Tibial artery (tissue), 4 donors: Measurements from ENCODE around the gene NDUFS4.
"Not testable (repeated sequence)": the region's sequence is repeated elsewhere in the genome, so short reads cannot be mapped to it uniquely, and the experiment has no call there.

Experiments
- DNase-seq, 2 donors: peaks; one replicate each; pipeline ENCODE4 v3.0.0-alpha.2; 2019
- H3K27ac ChIP-seq, 2 donors: fragments of 200-600 bp; sonication (generic) in 1 of 2; 1 replicate in 1 of 2; 2 replicates in 1 of 2; pipeline ENCODE4 v1.5.1; 2018 to 2019; ENCODE audit warnings: mild to moderate bottlenecking in 1 of 2
- H3K27me3 ChIP-seq, 2 donors: fragments of 200-600 bp; sonication (generic) in 1 of 2; one replicate each; pipeline versions ENCODE4 v1.5.1 to v1.6.0; 2016 to 2019
- H3K36me3 ChIP-seq, 3 donors: fragments of 200-600 bp; sonication (generic) in 2 of 3; one replicate each; pipeline ENCODE4 v1.5.1; 2016 to 2019; ENCODE audit warnings: mild to moderate bottlenecking in 2 of 3
- H3K4me1 ChIP-seq, 4 donors: fragments of 200-600 bp; sonication (generic) in 2 of 4; 1 replicate in 3 of 4; 2 replicates in 1 of 4; pipeline ENCODE4 v1.5.1; 2016 to 2019
- H3K4me3 ChIP-seq, 2 donors: fragments of 200-600 bp; sonication (generic) in 1 of 2; 1 replicate in 1 of 2; 2 replicates in 1 of 2; pipeline ENCODE4 v1.5.1; 2018 to 2019; ENCODE audit warnings: mild to moderate bottlenecking in 2 of 2
- H3K9me3 ChIP-seq, 3 donors: fragments of 200-600 bp; sonication (generic) in 1 of 3; one replicate each; pipeline ENCODE4 v1.5.1; 2016 to 2019
- intact Hi-C: fragments of 100-400 bp; cut with DNase I; formaldehyde crosslinking; loops from one replicate; pipeline ENCODE4 v1.15.0; 2023; ENCODE audit warnings: low total_unique reads
- TF ChIP-seq, protein P1 (sequence below), 2 experiments: fragments of 200-600 bp in 1 of 2; fragments of 450-650 bp in 1 of 2; IDR thresholded peaks; one replicate each; pipeline ENCODE4 v1.5.1; 2017 to 2019; ENCODE audit warnings: antibody characterized with exemption in 2 of 2, mild to moderate bottlenecking in 1 of 2, moderate library complexity in 1 of 2

NDUFS4 gene

DNA sequence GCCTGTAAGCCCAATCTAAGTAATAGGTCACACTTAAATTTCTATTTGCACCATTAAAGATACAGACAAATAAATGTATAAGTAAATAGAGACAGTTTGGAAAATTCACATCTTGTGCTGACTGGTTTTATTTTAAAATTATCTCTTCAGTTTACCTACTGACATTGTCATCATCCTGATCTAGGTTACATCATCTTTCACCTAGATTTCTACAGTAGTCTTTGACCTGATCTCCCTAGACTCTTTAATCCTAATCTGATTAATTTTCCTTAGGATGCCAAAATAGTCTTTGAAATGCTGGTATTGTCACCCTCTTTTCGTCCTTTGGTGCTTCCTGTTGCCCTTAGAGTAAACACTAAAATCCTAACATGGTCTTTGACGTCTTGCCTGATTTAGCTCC is 43.9 kb downstream of the NDUFS4 start:
- Histone ChIP-seq H3K4me1 (peaks cover 0 to 11% (median 0%) of the 10 kb centered on the region in 4 donors), H3K27ac (no peak overlapping the region), H3K36me3 (peaks cover 9 to 25% (median 11%) of the 10 kb centered on the region in 3 donors), H3K4me3 (no peak overlapping the region), H3K9me3 (no peaks in the 10 kb centered on the region), H3K27me3 (no peaks in the 10 kb centered on the region)
- TF ChIP-seq, protein P1, sequence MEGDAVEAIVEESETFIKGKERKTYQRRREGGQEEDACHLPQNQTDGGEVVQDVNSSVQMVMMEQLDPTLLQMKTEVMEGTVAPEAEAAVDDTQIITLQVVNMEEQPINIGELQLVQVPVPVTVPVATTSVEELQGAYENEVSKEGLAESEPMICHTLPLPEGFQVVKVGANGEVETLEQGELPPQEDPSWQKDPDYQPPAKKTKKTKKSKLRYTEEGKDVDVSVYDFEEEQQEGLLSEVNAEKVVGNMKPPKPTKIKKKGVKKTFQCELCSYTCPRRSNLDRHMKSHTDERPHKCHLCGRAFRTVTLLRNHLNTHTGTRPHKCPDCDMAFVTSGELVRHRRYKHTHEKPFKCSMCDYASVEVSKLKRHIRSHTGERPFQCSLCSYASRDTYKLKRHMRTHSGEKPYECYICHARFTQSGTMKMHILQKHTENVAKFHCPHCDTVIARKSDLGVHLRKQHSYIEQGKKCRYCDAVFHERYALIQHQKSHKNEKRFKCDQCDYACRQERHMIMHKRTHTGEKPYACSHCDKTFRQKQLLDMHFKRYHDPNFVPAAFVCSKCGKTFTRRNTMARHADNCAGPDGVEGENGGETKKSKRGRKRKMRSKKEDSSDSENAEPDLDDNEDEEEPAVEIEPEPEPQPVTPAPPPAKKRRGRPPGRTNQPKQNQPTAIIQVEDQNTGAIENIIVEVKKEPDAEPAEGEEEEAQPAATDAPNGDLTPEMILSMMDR (IDR thresholded peaks at IDR 0.05): no peak
- intact Hi-C loops: no loop called here
- no peak for DNase-seq

DNA sequence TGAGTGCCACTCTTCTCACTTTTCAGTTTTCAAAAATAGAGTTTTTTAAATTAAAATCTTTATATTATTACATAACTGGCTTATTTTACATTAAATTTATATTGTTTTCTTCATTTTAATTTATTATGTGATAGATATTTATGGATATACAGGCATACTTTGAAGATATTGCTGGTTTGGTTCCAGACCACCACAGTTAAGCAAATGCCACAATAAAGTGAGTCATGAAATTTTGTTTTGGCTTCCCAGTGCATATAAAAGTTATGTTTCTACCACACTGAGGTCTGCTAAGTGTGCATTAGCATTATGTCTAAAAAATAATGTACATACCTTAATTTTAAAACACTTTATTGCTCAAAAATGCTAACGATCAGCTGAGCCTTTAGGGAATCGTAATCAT is 47.4 kb downstream of the NDUFS4 start:
- H3K4me1 ChIP-seq: peaks cover 0 to 5% (median 0%) of the 10 kb centered on the region in 4 donors
- no peak for DNase-seq
- H3K27me3 ChIP-seq: no peaks in the 10 kb centered on the region
- TF ChIP-seq, protein P1 (IDR thresholded peaks at IDR 0.05): no peak
- H3K36me3 ChIP-seq: peaks cover 9 to 25% (median 11%) of the 10 kb centered on the region in 3 donors
- no peak overlapping the region for H3K27ac ChIP-seq
- H3K4me3 ChIP-seq: no peak overlapping the region
- intact Hi-C loops: no loop called here
- no peaks in the 10 kb centered on the region for H3K9me3 ChIP-seq

DNA sequence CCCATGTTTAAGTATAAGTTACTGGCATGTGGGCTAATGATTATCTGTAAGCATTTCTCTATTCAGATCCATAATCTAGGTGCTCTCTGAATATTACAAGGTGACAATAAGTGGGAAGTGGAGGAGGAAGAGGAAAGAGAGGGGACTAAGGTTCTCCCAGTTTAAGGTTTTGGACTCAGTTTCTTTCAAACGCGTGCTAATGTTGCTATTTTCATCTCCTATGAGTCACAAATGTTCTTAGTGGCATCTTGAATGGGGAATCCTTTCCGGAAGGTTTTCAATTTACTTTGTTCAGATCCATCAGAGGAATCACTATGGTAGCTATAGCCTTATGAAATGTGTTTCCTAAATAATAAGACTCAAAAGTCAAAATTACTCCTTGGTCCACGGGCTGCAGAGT is 48.5 kb downstream of the NDUFS4 start:
- H3K36me3 ChIP-seq: peaks cover 9 to 25% (median 11%) of the 10 kb centered on the region in 3 donors
- intact Hi-C loops, H3K27ac ChIP-seq: not testable (repeated sequence)

DNA sequence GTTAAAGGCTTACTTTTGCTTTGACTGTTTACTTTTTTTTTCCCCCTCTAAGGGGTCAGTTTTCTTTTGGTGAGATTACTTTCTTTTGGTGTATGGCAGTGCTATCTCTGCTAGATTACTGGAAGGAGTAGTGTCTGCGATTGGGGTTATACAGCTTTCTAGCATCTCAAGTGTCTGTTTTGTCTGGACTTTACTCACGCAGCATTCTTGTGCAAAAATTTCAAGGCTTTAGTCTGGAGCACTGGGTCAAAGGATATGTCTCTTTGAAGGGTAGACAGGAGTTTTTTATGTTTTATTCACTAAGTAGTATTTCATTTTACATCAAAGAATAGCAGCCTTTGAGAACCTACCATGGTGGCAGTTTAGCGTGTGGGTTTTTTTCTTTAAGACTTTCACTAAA is 52.6 kb downstream of the NDUFS4 start:
- Histone ChIP-seq H3K9me3 (no peaks in the 10 kb centered on the region), H3K4me1 (peaks cover 0 to 6% (median 0%) of the 10 kb centered on the region in 4 donors), H3K27me3 (no peaks in the 10 kb centered on the region), H3K36me3 (no peaks in the 10 kb centered on the region), H3K4me3 (no peak overlapping the region), H3K27ac (no peak overlapping the region)
- no peak for DNase-seq
- intact Hi-C loops: no loop called here
- TF ChIP-seq, protein P1 (IDR thresholded peaks at IDR 0.05): no peak

More for the DNA sequence above, 48.5 kb downstream of the NDUFS4 start:
- H3K9me3 ChIP-seq, DNase-seq, H3K4me3 ChIP-seq, H3K27me3 ChIP-seq, H3K4me1 ChIP-seq: not testable (repeated sequence)

DNA sequence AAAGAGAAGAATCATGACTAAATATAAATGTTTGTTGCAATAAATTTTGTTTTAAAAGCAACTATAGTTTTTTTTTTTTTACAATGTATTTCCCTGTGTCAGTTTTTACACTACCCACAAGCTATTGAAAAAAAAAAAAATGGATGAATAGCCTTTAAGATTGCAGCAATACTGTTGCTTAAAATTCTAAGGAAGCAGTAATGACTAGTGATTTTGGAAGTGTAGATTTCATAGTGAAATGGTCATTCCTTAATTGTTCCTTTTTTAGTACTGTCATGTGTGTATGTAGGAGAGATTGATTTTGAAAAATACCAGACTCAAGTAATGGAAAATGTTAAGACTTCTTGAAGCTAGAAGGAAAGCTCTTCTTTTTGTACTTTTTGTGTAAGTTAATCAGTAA is 53.1 kb downstream of the NDUFS4 start:
- intact Hi-C loops: no loop called here
- Histone ChIP-seq H3K36me3 (no peaks in the 10 kb centered on the region), H3K27me3 (no peaks in the 10 kb centered on the region), H3K9me3 (no peaks in the 10 kb centered on the region), H3K27ac (no peak overlapping the region), H3K4me1 (peaks cover 0 to 6% (median 0%) of the 10 kb centered on the region in 4 donors), H3K4me3 (no peak overlapping the region)
- TF ChIP-seq, protein P1 (IDR thresholded peaks at IDR 0.05): no peak
- no peak for DNase-seq

DNA sequence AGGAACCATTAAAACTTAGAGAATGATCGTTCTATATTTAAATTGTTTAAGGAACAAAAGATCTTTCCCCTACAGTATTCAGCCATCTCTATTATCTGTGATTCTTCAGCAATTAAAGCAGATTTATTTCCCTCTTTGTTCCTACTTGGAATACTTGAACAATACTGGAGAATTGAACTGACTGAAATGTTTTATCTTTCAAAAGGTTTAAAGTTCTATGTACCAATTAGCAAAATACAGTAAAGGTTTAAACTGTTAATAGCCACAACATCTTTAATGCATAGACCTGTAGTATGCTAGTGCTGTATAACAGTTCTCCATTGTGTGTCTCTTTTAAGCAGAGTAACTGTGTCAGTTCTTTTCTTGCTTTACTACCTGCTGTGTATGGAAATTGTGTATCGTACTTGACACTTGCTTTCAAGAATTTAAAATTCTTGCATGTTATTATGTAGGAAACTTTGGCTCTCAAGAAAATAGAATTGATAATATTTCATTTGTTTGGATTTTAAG is 54.0 kb downstream of the NDUFS4 start:
- no peak for DNase-seq
- intact Hi-C loops: no loop called here
- H3K36me3 ChIP-seq: no peaks in the 10 kb centered on the region
- H3K27me3 ChIP-seq: no peaks in the 10 kb centered on the region
- H3K4me3 ChIP-seq: no peak overlapping the region
- TF ChIP-seq, protein P1 (IDR thresholded peaks at IDR 0.05): no peak
- peaks cover 0 to 6% (median 0%) of the 10 kb centered on the region in 4 donors for H3K4me1 ChIP-seq
- H3K9me3 ChIP-seq: no peaks in the 10 kb centered on the region
- no peak overlapping the region for H3K27ac ChIP-seq
